Prostate gland (tissue), 2 donors: Measurements from ENCODE around the gene ONECUT3.

Experiments
- CTCF ChIP-seq, 4 experiments: fragments of 200-600 bp in 2 of 4; fragments of 450-650 bp in 2 of 4; sonication (generic) in 2 of 4; IDR thresholded peaks; 1 replicate in 3 of 4; 2 replicates in 1 of 4; pipeline ENCODE4 v1.5.1; 2016 to 2019; ENCODE audit warnings: antibody characterized with exemption in 4 of 4, mild to moderate bottlenecking in 2 of 4, moderate library complexity in 2 of 4
- POLR2AphosphoS5 ChIP-seq: sonication (generic); formaldehyde crosslinking; IDR thresholded peaks from one replicate; pipeline ENCODE4 v1.6.1; 2017; ENCODE audit warnings: antibody characterized with exemption

GRCh38 chr19:1799695-1800342 is 46.5 kb downstream of the ONECUT3 start:
- TF ChIP-seq POLR2AphosphoS5 (no peak), CTCF (IDR thresholded peaks at IDR 0.05) (no peak)
